Measurements from ENCODE around the gene ERVH48-1. TPM values are rescaled to one million over a fixed set of nuclear protein-coding genes. Genes with fewer than 3 reads are reported as not detected.
A peak's percentile ranks its signal among the peaks of the same experiment; 100 is the strongest.
"Not testable (repeated sequence)": the region's sequence is repeated elsewhere in the genome, so short reads cannot be mapped to it uniquely, and the experiment has no call there.

The ERVH48-1 gene
- total RNA-seq, 2 experiments from 2014 or later: 0.09 TPM; not detected in 1

DNA sequence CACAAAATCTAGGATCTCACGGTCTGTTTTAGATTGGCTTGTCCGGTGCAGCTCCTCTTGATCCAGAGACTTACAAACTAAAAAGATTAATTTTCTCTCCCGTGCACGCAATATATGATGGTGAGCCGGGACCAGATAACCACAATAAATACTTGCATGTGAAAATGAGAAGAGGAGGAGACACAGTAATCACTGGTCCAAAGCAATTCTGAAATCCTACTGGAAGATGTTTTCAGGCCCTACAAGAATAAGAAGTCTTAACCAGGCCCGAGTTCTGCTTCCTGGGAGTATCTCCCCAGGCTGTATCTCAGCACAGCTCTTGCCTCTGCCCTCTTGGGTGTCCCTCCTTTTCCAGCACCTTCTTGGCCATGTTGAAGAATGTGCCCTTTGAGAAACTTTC, 45.1 kb downstream of the ERVH48-1 start:
- peak overlapping the region; percentile 77 for H3K4me3 ChIP-seq (ENCODE audit: low read depth, low read length, poor library complexity, severe bottlenecking)
- CTCF ChIA-PET (ENCODE audit: unreplicated experiment): no interaction called here
- no peaks in the 10 kb centered on the region for H3K9me3 ChIP-seq (ENCODE audit: low read length)

DNA sequence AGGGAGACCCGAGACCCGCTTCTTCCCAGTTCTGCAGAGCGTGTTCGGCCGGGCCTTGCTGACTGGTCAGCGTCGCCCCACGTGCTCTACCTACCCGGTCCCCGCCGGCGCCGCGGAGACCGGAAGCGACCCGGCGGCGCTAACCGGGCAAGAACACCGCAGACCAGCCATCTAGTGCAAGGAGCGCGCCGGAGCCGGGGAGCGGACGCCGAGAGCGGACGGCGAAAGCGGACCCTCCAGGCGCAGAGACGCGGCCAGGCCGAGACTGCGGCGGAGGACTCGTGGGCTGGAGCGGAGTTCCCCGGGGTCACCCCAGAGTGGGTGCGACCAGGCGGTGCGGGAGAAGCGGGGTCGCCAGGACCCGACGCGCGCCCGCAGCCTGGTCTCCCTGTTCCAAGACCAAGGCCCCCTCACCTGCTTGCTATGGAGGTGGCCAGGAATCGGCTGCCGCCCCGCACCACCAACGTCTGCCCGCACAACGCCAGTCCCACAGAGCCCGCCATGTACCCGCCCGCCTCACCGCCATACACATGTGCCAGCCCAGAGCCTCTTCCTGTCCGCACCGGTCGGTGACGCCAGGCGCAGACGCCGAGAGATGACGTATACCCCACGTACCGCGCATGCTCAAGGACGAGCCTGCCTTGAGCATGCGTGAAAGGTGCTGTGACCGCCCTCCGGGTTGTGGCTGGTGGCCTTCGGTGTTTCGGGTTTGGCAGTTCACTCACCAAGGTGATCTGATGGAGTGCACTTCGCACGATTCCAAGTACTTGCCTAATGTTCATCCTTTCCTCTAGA, 46.2 kb downstream of the ERVH48-1 start, which contains the start of gene WDR4:
TSS of gene WDR4 (minus strand) at position 547 of the 795 bp plus-strand sequence. CDS start at position 503, 44 bp downstream.
- ChIA-PET POLR2A (interaction anchor here (0.8 to 1.2 kb wide), 2 partner anchors 14 to 140 kb away, joined by 3 to 7 read pairs; partner anchors contain the start of gene NDUFV3), CTCF (ENCODE audit: unreplicated experiment) (no interaction called here)
- no peaks in the 10 kb centered on the region for H3K9me3 ChIP-seq (ENCODE audit: low read length)
- peak within 1 kb of the TSS; percentile 62; the same call in 1 of the 2 replicates for H2AFZ ChIP-seq (ENCODE audit: low read length)
- peaks cover 51% of the 10 kb centered on the region for H3K79me2 ChIP-seq (ENCODE audit: insufficient read depth, low read depth, low read length)
- intact Hi-C loops (cut with micrococcal nuclease; ENCODE audit: unreplicated experiment): loop anchor here (2.0 to 5.0 kb wide), 2 partner anchors 14 to 222 kb away; partner anchors contain the start of gene NDUFV3
- no TSS peak for BruUV-seq (replicated peaks)
- peaks cover 7% of the 10 kb centered on the region; the same call in 1 of the 2 replicates for H4K20me1 ChIP-seq (ENCODE audit: insufficient read depth, low read length)
- no peak for TF ChIP-seq EZH2phosphoT487 (IDR thresholded peaks at IDR 0.05; ENCODE audit: borderline replicate concordance, low read depth, low read length)
- TF ChIP-seq, protein P1, sequence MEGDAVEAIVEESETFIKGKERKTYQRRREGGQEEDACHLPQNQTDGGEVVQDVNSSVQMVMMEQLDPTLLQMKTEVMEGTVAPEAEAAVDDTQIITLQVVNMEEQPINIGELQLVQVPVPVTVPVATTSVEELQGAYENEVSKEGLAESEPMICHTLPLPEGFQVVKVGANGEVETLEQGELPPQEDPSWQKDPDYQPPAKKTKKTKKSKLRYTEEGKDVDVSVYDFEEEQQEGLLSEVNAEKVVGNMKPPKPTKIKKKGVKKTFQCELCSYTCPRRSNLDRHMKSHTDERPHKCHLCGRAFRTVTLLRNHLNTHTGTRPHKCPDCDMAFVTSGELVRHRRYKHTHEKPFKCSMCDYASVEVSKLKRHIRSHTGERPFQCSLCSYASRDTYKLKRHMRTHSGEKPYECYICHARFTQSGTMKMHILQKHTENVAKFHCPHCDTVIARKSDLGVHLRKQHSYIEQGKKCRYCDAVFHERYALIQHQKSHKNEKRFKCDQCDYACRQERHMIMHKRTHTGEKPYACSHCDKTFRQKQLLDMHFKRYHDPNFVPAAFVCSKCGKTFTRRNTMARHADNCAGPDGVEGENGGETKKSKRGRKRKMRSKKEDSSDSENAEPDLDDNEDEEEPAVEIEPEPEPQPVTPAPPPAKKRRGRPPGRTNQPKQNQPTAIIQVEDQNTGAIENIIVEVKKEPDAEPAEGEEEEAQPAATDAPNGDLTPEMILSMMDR (conservative IDR thresholded peaks at IDR 0.05; ENCODE audit: low read length): no peak
- H3K4me1 ChIP-seq (ENCODE audit: insufficient read depth, low read length, poor library complexity, severe bottlenecking): peaks cover 20% of the 10 kb centered on the region
- DNase-seq (ENCODE audit: low spot score): peak; percentile 98
- H3K4me2 ChIP-seq (ENCODE audit: low read length): peak within 1 kb of the TSS; percentile 98
- peak within 1 kb of the TSS; percentile 77 for H3K4me3 ChIP-seq (ENCODE audit: low read depth, low read length, poor library complexity, severe bottlenecking)
- no peaks in the 10 kb centered on the region for H3K9me2 ChIP-seq (ENCODE audit: insufficient read depth, low read length)
- peak within 1 kb of the TSS; percentile 65 for H3K27ac ChIP-seq (ENCODE audit: low read depth, low read length, poor library complexity, severe bottlenecking)
- H3K36me3 ChIP-seq (ENCODE audit: insufficient read depth, low read length): peaks cover 40% of the 10 kb centered on the region

More for the DNA sequence above, 45.1 kb downstream of the ERVH48-1 start:
- Histone ChIP-seq H3K4me1 (ENCODE audit: insufficient read depth, low read length, poor library complexity, severe bottlenecking) (peaks cover 20% of the 10 kb centered on the region), H2AFZ (ENCODE audit: low read length) (no peak overlapping the region; the same call in 1 of the 2 replicates), H3K36me3 (ENCODE audit: insufficient read depth, low read length) (peaks cover 28% of the 10 kb centered on the region), H3K4me2 (ENCODE audit: low read length) (peak overlapping the region; percentile 68), H3K9me2 (ENCODE audit: insufficient read depth, low read length) (no peaks in the 10 kb centered on the region), H3K79me2 (ENCODE audit: insufficient read depth, low read depth, low read length) (peaks cover 50% of the 10 kb centered on the region), H3K27ac (ENCODE audit: low read depth, low read length, poor library complexity, severe bottlenecking) (no peak overlapping the region), H4K20me1 (ENCODE audit: insufficient read depth, low read length) (peaks cover 7% of the 10 kb centered on the region; the same call in 1 of the 2 replicates)
- intact Hi-C loops (cut with micrococcal nuclease; ENCODE audit: unreplicated experiment): loop anchor here (10.0 kb wide), 1 partner anchor 94 kb away; the partner anchor contains the start of gene PKNOX1
- DNase-seq (ENCODE audit: low spot score): no peak
- TSS peak; percentile 86 for BruUV-seq (replicated peaks)
- POLR2A ChIA-PET: interaction anchor here (0.6 to 2.5 kb wide), 2 partner anchors 8 to 12 kb away, joined by 3 to 8 read pairs; partner anchors contain the start of gene NDUFV3
- no peak for TF ChIP-seq EZH2phosphoT487 (IDR thresholded peaks at IDR 0.05; ENCODE audit: borderline replicate concordance, low read depth, low read length)

DNA sequence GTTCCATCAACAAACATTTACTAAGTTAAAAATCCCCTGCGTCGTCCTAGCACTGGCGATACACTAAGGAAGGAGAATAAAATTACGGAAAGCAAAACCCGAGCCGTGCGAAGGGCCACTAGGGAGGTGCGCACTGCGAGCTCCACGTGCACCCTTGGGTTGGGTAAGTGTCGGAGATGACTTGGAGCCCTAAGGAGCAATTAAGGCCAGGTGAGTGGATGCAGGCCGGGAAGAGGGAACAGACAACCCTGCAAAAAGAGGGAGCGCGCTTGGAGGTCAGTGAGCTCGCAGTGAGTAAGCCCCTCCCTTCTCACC, 46.8 kb downstream of the ERVH48-1 start:
- peak overlapping the region; percentile 4; the same call in 1 of the 2 replicates for H2AFZ ChIP-seq (ENCODE audit: low read length)
- no peaks in the 10 kb centered on the region for H3K9me2 ChIP-seq (ENCODE audit: insufficient read depth, low read length)
- H3K9me3 ChIP-seq (ENCODE audit: low read length): no peaks in the 10 kb centered on the region
- BruUV-seq (replicated peaks): no TSS peak
- peak overlapping the region; percentile 98 for H3K4me2 ChIP-seq (ENCODE audit: low read length)
- H3K27ac ChIP-seq (ENCODE audit: low read depth, low read length, poor library complexity, severe bottlenecking): peak overlapping the region; percentile 65
- CTCF ChIA-PET (ENCODE audit: unreplicated experiment): no interaction called here
- peaks cover 7% of the 10 kb centered on the region; the same call in 1 of the 2 replicates for H4K20me1 ChIP-seq (ENCODE audit: insufficient read depth, low read length)
- peaks cover 20% of the 10 kb centered on the region for H3K4me1 ChIP-seq (ENCODE audit: insufficient read depth, low read length, poor library complexity, severe bottlenecking)
- peaks cover 45% of the 10 kb centered on the region for H3K36me3 ChIP-seq (ENCODE audit: insufficient read depth, low read length)
- no peak for TF ChIP-seq EZH2phosphoT487 (IDR thresholded peaks at IDR 0.05; ENCODE audit: borderline replicate concordance, low read depth, low read length)
- TF ChIP-seq, protein P1 (conservative IDR thresholded peaks at IDR 0.05; ENCODE audit: low read length): no peak
- POLR2A ChIA-PET: interaction anchor here (0.8 to 1.2 kb wide), 2 partner anchors 15 to 141 kb away, joined by 3 to 7 read pairs; partner anchors contain the start of gene NDUFV3
- intact Hi-C loops (cut with micrococcal nuclease; ENCODE audit: unreplicated experiment): loop anchor here (2.0 to 5.0 kb wide), 2 partner anchors 14 to 221 kb away; partner anchors contain the start of gene NDUFV3
- peaks cover 54% of the 10 kb centered on the region for H3K79me2 ChIP-seq (ENCODE audit: insufficient read depth, low read depth, low read length)
- peak overlapping the region; percentile 77 for H3K4me3 ChIP-seq (ENCODE audit: low read depth, low read length, poor library complexity, severe bottlenecking)
- no peak for DNase-seq (ENCODE audit: low spot score)

DNA sequence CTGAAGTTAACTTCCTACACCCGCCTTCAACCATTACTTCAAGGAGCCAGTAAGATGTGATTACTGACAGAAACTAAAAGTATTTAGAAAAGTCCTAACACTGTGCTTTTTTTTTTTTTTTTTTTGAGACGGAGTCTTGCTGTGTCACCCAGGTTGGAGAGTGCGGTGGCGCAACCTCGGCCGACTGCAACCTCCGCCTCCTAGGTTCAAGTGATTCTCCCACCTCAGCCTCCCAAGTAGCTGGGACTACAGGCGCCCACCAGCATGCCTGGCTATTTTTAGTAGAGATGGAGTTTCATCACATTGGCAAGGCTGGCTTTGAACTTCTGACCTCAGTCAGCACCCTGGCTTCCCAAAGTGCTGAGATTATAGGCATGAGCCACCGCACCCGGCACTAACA, 49.6 kb downstream of the ERVH48-1 start:
- BruUV-seq (replicated peaks); DNase-seq (ENCODE audit: low spot score); H3K27ac ChIP-seq (ENCODE audit: low read depth, low read length, poor library complexity, severe bottlenecking); H3K9me2 ChIP-seq (ENCODE audit: insufficient read depth, low read length); CTCF ChIA-PET (ENCODE audit: unreplicated experiment); H3K4me3 ChIP-seq (ENCODE audit: low read depth, low read length, poor library complexity, severe bottlenecking); H3K4me2 ChIP-seq (ENCODE audit: low read length); H3K9me3 ChIP-seq (ENCODE audit: low read length); H2AFZ ChIP-seq (ENCODE audit: low read length); H4K20me1 ChIP-seq (ENCODE audit: insufficient read depth, low read length): not testable (repeated sequence)
- peaks cover 20% of the 10 kb centered on the region for H3K4me1 ChIP-seq (ENCODE audit: insufficient read depth, low read length, poor library complexity, severe bottlenecking)
- H3K36me3 ChIP-seq (ENCODE audit: insufficient read depth, low read length): peaks cover 73% of the 10 kb centered on the region
- POLR2A ChIA-PET: interaction anchor here (0.6 kb wide), 1 partner anchor 33 kb away, joined by 5 read pairs; no protein-coding TSS in a partner anchor
- H3K79me2 ChIP-seq (ENCODE audit: insufficient read depth, low read depth, low read length): peaks cover 55% of the 10 kb centered on the region
- intact Hi-C loops (cut with micrococcal nuclease; ENCODE audit: unreplicated experiment): loop anchor here (5.0 kb wide), 1 partner anchor 219 kb away; no protein-coding TSS in a partner anchor
